ENCODE measurements around the gene CASZ1.

DNA sequence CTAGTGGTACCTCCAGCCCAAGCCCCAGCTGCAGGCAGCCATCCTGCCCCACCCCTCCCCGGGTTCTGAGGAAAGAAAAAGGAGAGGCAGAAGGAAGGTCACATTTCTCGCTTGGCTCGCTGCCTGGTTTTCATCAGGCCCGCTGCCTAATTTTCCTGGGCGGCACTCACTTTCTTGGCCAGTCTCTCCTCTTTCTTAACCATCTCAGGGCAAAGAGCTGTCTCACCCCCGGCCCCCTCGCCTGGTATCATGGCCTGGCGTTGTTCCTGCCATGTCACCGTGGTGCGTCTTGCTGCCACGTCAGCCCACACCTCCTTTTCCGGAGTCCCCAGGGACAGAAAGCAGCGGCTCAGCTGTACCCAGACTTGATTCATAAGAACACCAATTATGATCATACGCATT lies 26.6 kb upstream of the CASZ1 start:
- TF ChIP-seq CTCF (IDR thresholded peaks at IDR 0.05) (no peak), POLR2A (IDR thresholded peaks at IDR 0.05) (peak in 1 of 4 donors; percentile 11)

Measured in esophagus squamous epithelium (tissue), 4 donors.